Spleen (tissue), 7 donors: ENCODE results near the gene CLEC16A.

Source experiments
- CTCF ChIP-seq, 11 experiments: fragments of 200-600 bp in 7 of 11; fragments of 450-650 bp in 4 of 11; sonication (generic) in 4 of 11; IDR thresholded peaks in 8 of 11; conservative IDR thresholded peaks in 3 of 11; 1 replicate in 7 of 11; 2 replicates in 4 of 11; pipeline versions ENCODE4 v1.4.0 to v1.8.0; 2016 to 2021; ENCODE audit warnings: antibody characterized with exemption in 11 of 11, inconsistent platforms in 4 of 11, mild to moderate bottlenecking in 1 of 11
- POLR2AphosphoS5 ChIP-seq, 3 donors: sonication (generic); formaldehyde crosslinking; IDR thresholded peaks; one replicate each; pipeline ENCODE4 v1.5.1; 2017; ENCODE audit warnings: antibody characterized with exemption in 3 of 3
- donor health status: DM: no; HTN: no; CAD: no; lungs with moderate emphysema.
- donor health status: DM: no; HTN: no; CAD: no.
- donor health status: DM: no; HTN: no; CAD: no.

DNA sequence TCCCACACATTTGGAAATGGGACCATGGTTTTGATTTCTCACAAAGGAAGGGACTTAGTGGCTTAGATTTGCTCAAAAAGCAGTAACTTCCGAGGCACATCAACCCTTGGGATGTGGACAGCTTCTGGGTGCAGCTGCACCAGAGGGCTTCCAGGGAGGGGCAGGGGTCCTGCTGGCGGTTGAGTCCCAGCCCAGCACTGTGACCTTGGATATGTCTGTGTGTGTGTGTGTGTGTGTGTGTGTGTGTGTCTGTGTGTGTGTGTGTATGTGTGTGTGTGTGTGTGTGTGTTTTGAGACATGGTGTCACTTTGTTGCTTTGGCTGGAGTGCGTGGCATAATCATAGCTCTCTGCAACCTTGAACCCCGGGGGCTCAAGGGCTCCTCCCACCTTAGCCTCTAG, 130.8 kb downstream of the CLEC16A start:
- TF ChIP-seq CTCF (IDR thresholded peaks at IDR 0.05 in 8 of 11, conservative IDR thresholded peaks at IDR 0.05 in 3 of 11) (no peak), POLR2AphosphoS5 (IDR thresholded peaks at IDR 0.05) (no peak)
